Epithelial cell of umbilical artery (primary cell): ENCODE results near the gene SLC9A2. TPM values are rescaled to one million over a fixed set of nuclear protein-coding genes. Genes with fewer than 3 reads are reported as not detected.

Experiments used
- total RNA-seq: library from RNA; depleted of rRNA; stranded (reverse); fragments of >200 nt; gene quantifications from 2 replicates; pipeline ENCODE4 v1.2.3, GENCODE V29; 2014

Gene SLC9A2, protein sequence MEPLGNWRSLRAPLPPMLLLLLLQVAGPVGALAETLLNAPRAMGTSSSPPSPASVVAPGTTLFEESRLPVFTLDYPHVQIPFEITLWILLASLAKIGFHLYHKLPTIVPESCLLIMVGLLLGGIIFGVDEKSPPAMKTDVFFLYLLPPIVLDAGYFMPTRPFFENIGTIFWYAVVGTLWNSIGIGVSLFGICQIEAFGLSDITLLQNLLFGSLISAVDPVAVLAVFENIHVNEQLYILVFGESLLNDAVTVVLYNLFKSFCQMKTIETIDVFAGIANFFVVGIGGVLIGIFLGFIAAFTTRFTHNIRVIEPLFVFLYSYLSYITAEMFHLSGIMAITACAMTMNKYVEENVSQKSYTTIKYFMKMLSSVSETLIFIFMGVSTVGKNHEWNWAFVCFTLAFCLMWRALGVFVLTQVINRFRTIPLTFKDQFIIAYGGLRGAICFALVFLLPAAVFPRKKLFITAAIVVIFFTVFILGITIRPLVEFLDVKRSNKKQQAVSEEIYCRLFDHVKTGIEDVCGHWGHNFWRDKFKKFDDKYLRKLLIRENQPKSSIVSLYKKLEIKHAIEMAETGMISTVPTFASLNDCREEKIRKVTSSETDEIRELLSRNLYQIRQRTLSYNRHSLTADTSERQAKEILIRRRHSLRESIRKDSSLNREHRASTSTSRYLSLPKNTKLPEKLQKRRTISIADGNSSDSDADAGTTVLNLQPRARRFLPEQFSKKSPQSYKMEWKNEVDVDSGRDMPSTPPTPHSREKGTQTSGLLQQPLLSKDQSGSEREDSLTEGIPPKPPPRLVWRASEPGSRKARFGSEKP
- total RNA-seq, result under 0.01 TPM in 1 of 2 replicates, not detected in the other

DNA sequence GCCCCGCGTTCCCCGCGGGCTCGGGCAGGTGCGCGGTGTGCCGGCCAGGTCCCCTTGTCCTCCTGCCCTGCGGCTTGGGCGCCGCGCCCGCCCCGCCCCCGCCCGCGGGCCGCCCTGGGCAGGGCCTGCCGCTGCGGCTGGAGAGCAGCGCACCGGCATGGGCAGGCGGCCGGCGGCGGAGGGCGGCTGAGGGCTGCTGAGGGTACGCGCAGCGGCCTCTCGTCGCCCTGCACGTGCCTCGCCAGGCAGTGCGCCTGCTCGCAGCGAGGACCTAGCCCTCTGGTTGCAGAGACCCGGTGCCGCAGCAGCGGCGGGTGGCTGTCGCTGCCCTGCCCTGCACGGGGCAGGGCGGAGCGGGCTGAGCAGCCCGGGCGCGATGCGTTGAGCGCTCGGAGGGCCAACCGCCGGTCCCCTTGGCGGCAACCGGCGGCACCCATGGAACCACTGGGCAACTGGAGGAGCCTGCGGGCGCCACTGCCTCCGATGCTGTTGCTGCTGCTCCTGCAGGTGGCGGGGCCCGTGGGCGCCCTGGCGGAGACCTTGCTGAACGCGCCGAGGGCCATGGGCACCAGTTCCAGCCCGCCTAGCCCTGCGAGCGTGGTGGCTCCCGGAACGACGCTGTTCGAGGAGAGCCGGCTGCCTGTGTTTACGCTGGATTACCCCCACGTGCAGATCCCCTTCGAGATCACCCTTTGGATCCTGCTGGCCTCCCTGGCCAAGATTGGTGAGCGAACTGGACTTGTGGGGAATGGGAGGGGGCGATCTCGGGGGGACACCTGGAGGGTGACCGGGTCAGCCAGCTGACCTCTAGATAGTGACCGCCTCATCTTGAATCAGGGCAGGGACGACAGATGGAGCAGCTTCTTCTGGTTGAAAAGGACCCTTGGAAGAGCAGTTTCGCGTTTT is at the start of gene SLC9A2:
SLC9A2 (plus strand) TSS at position 140 of the 906 bp plus-strand sequence; CDS start at position 436, 296 bp downstream.

Other genes starting within 250 kb of the SLC9A2 start
- not detected in 2 replicates for gene IL18RAP, start 196.4 kb upstream of the SLC9A2 start, total RNA-seq
- gene SLC9A4, start 146.3 kb upstream of the SLC9A2 start, total RNA-seq, result not detected in 2 replicates
- gene TMEM182, start 142.5 kb downstream of the SLC9A2 start, total RNA-seq, result under 0.01 and 0.61 TPM in 2 replicates